HG03196 (cell line): ENCODE measurements around the gene APBB2.

Source experiments
- ATAC-seq: cut with Tn5 transposase; IDR thresholded peaks from one replicate; pipeline ENCODE4 v1.9.1; 2021; ENCODE audit not compliant: unreplicated experiment

Gene APBB2

GRCh38 chr4:41142376-41143310 is 71.7 kb downstream of the APBB2 start:
- ATAC-seq = no peak

- no peak for ATAC-seq
Measured at GRCh38 chr4:41141900-41142299, 72.4 kb downstream of the APBB2 start.

- ATAC-seq = no peak
Measured at GRCh38 chr4:41140410-41140809, 73.9 kb downstream of the APBB2 start.

GRCh38 chr4:41137879-41138278 is 76.5 kb downstream of the APBB2 start:
- no peak for ATAC-seq

GRCh38 chr4:41136456-41136855 is 77.9 kb downstream of the APBB2 start:
- no peak for ATAC-seq

GRCh38 chr4:41135801-41136200 is 78.5 kb downstream of the APBB2 start:
- no peak for ATAC-seq

GRCh38 chr4:41134581-41134980 is 79.8 kb downstream of the APBB2 start:
- ATAC-seq = no peak

GRCh38 chr4:41133454-41134018 is 80.8 kb downstream of the APBB2 start:
- ATAC-seq = no peak

- ATAC-seq = no peak
Measured at GRCh38 chr4:41132055-41132683, 82.2 kb downstream of the APBB2 start.

GRCh38 chr4:41129936-41130440 is 84.4 kb downstream of the APBB2 start:
- no peak for ATAC-seq

GRCh38 chr4:41129128-41129754 is 85.1 kb downstream of the APBB2 start:
- no peak for ATAC-seq

GRCh38 chr4:41125558-41126311 is 88.6 kb downstream of the APBB2 start:
- no peak for ATAC-seq

- ATAC-seq = no peak
Measured at GRCh38 chr4:41124916-41125548, 89.3 kb downstream of the APBB2 start.

GRCh38 chr4:41122775-41123174 is 91.6 kb downstream of the APBB2 start:
- ATAC-seq = no peak

GRCh38 chr4:41122309-41122708 is 92.0 kb downstream of the APBB2 start:
- ATAC-seq = no peak

GRCh38 chr4:41121906-41122305 is 92.4 kb downstream of the APBB2 start:
- ATAC-seq = no peak

GRCh38 chr4:41120297-41121217 is 93.8 kb downstream of the APBB2 start:
- ATAC-seq = no peak

- no peak for ATAC-seq
Measured at GRCh38 chr4:41119867-41120295, 94.5 kb downstream of the APBB2 start.

GRCh38 chr4:41111791-41112190 is 102.6 kb downstream of the APBB2 start:
- no peak for ATAC-seq
